Mucosa of descending colon (tissue), 3 donors: Measurements from ENCODE around the gene NAIF1. TPM values are rescaled to one million over a fixed set of nuclear protein-coding genes. Genes with fewer than 3 reads are reported as not detected.
A peak's percentile ranks its signal among the peaks of the same experiment; 100 is the strongest.

ENCODE experiments used
- ATAC-seq: fragments of 200-7000 bp; cut with Tn5 transposase; one replicate; pipeline ENCODE4 v1.9.1; 2020; ENCODE audit warnings: mild to moderate bottlenecking, moderate library complexity
- DNase-seq, 3 donors: peaks; one replicate each; pipeline ENCODE4 v3.0.0-alpha.2; 2020
- H3K36me3 ChIP-seq: fragments of 200-600 bp; one replicate; pipeline ENCODE4 v1.8.0; 2021; ENCODE audit warnings: low read depth, mild to moderate bottlenecking
- H3K4me1 ChIP-seq: fragments of 200-600 bp; one replicate; pipeline ENCODE4 v1.8.0; 2021; ENCODE audit warnings: low read depth, mild to moderate bottlenecking
- H3K4me3 ChIP-seq: fragments of 200-600 bp; one replicate; pipeline ENCODE4 v1.8.0; 2021; ENCODE audit warnings: mild to moderate bottlenecking
- H3K9me3 ChIP-seq: fragments of 200-600 bp; one replicate; pipeline ENCODE4 v1.8.0; 2021; ENCODE audit warnings: mild to moderate bottlenecking
- intact Hi-C, 2 donors: fragments of 100-400 bp; cut with DNase I in 1 of 2; cut with micrococcal nuclease in 1 of 2; formaldehyde crosslinking; loops; one replicate each; pipeline versions ENCODE4 v1.11.0 to v1.11.1; 2022; cut with DNase I, micrococcal nuclease
- total RNA-seq, 3 donors: library from RNA; stranded (reverse); fragmentation: NEBNext Ultra II Directional in 2 of 3; extraction: Animal tissue kit (Norgen Biotek cat#: 25700) in 2 of 3; gene quantifications; one replicate each; pipeline versions ENCODE4 v1.2.1 to v1.2.4, GENCODE V29; 2021 to 2023
- TF ChIP-seq, protein P1 (sequence below): fragments of 200-600 bp; IDR thresholded peaks from one replicate; pipeline ENCODE4 v1.8.0; 2022; ENCODE audit warnings: antibody characterized with exemption, mild to moderate bottlenecking
- donor health status: DM: no; HTN: no; CAD: no; lungs with moderate emphysema.
- donor health status: DM: no; HTN: no; CAD: no.
- donor health status: DM: no; HTN: yes; CAD: no.

Gene NAIF1
- total RNA-seq, 3 donors from 2014 or later = 10.4 to 12.6 (median 11.9) TPM

DNA sequence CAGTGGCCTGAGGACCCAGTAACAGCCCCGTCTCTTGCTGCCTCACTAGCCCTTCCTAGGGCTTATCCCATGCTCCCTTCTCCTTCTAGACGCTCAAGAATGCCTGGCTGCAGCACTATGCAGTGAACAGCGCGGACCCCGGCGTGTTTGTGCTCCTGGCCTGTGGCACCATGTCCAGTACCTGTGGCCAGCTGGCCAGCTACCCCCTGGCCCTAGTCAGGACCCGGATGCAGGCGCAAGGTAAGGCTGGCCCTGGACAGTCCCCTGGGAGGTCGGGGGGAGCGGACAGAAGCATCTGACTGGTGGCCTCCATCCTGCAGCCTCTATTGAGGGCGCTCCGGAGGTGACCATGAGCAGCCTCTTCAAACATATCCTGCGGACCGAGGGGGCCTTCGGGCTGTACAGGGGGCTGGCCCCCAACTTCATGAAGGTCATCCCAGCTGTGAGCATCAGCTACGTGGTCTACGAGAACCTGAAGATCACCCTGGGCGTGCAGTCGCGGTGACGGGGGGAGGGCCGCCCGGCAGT is 39.9 kb upstream of the NAIF1 start:
- intact Hi-C loops = no loop called here
- peaks cover 10% of the 10 kb centered on the region for H3K36me3 ChIP-seq
- DNase-seq = peak in 2 of 3 donors; percentile 39 to 54

DNA sequence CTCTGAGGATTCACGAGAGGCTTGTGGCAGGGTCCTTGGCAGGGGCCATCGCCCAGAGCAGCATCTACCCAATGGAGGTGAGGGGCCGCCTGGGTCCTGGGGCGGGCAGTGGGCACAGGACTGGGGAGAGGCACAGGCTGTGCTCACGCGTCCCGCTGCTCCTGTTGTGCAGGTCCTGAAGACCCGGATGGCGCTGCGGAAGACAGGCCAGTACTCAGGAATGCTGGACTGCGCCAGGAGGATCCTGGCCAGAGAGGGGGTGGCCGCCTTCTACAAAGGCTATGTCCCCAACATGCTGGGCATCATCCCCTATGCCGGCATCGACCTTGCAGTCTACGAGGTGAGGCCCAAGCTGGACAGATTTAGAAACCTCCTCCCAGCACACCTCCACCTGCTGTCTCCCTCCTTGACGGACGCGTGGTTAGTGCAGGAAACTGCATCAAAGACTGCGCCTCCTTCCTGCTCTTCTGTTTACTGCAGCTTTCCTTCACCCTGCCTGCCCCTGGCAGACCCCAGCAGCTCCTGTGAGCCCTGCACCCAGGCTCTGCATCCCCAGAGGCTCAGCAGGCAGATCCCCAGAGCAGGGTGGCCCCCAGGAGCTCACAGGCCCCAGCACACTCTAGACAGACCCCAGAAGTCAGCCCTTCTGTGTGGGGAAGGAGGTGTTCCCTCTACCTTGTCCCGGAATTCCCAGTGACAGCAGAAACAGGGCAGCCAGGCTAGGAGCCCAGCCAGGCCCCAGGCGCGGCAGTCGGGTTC is 39.2 kb upstream of the NAIF1 start:
- H3K4me3 ChIP-seq = no peak overlapping the region
- DNase-seq = peak in 2 of 3 donors; percentile 42 to 52
- TF ChIP-seq, protein P1, sequence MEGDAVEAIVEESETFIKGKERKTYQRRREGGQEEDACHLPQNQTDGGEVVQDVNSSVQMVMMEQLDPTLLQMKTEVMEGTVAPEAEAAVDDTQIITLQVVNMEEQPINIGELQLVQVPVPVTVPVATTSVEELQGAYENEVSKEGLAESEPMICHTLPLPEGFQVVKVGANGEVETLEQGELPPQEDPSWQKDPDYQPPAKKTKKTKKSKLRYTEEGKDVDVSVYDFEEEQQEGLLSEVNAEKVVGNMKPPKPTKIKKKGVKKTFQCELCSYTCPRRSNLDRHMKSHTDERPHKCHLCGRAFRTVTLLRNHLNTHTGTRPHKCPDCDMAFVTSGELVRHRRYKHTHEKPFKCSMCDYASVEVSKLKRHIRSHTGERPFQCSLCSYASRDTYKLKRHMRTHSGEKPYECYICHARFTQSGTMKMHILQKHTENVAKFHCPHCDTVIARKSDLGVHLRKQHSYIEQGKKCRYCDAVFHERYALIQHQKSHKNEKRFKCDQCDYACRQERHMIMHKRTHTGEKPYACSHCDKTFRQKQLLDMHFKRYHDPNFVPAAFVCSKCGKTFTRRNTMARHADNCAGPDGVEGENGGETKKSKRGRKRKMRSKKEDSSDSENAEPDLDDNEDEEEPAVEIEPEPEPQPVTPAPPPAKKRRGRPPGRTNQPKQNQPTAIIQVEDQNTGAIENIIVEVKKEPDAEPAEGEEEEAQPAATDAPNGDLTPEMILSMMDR = no peak
- ATAC-seq = no peak
- H3K9me3 ChIP-seq = no peaks in the 10 kb centered on the region
- intact Hi-C loops = no loop called here
- peaks cover 17% of the 10 kb centered on the region for H3K36me3 ChIP-seq
- H3K4me1 ChIP-seq = peaks cover 29% of the 10 kb centered on the region

More for the DNA sequence above, 39.9 kb upstream of the NAIF1 start:
- Histone ChIP-seq H3K4me1 (peaks cover 33% of the 10 kb centered on the region), H3K9me3 (no peaks in the 10 kb centered on the region), H3K4me3 (no peak overlapping the region)
- no peak for ATAC-seq
- TF ChIP-seq, protein P1 = no peak

DNA sequence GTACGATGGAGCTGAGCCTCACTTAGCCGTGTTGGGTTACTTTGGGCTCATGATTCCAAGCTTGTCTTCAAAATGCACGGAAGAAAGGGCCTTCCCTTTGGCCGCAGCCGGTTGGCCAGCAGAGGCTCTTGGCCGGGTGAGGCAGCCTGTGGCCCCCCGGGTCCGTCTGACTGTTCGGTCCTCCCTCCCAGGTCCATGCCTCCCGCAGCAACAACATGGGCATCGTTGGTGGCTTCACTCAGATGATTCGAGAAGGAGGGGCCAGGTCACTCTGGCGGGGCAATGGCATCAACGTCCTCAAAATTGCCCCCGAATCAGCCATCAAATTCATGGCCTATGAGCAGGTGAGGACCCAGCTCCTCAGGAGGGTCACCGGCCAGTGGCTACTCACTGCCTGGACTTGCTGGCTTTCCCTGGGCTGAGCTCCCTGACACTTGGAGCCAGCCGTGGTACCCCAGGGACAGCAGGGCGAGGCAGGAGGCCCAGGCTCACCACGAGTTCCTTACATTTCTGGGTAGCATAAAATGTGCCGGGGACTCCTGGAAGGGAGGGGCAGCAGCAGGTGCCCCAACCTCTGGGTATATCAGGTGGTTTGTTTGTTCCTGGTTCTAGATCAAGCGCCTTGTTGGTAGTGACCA is 38.5 kb upstream of the NAIF1 start:
- Histone ChIP-seq H3K36me3 (peaks cover 20% of the 10 kb centered on the region), H3K4me1 (peaks cover 29% of the 10 kb centered on the region), H3K4me3 (no peak overlapping the region), H3K9me3 (no peaks in the 10 kb centered on the region)
- no peak for ATAC-seq
- TF ChIP-seq, protein P1 = no peak
- intact Hi-C loops = no loop called here
- DNase-seq = peak in 2 of 3 donors; percentile 39 to 51

DNA sequence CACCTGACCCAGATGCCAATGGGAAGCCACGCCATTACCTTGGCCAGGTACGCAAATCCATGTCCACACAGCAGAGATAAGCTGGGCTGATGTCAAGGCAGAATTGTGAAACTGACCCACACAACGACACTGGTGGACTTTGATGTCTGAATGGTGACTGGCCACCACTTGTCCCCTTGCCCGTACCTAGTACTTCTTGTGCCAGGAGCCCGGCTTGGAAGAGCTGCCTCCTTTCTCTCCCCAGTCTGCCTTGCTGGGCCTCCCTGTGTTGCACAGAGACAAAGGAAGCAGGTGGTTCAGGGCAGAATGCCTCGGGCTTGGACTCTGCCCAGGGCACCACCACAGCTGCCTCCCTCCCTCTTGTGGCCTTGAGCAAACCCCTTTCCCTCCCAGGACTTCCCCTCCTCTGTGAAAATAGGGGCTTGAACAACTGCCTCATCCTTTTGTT is 37.1 kb upstream of the NAIF1 start:
- Histone ChIP-seq H3K4me3 (no peak overlapping the region), H3K9me3 (no peaks in the 10 kb centered on the region), H3K4me1 (peaks cover 34% of the 10 kb centered on the region), H3K36me3 (peaks cover 20% of the 10 kb centered on the region)
- DNase-seq (peak; percentile 70 to 78 (median 76)), ATAC-seq (peak; percentile 78)
- intact Hi-C loops = no loop called here
- TF ChIP-seq, protein P1 = no peak

DNA sequence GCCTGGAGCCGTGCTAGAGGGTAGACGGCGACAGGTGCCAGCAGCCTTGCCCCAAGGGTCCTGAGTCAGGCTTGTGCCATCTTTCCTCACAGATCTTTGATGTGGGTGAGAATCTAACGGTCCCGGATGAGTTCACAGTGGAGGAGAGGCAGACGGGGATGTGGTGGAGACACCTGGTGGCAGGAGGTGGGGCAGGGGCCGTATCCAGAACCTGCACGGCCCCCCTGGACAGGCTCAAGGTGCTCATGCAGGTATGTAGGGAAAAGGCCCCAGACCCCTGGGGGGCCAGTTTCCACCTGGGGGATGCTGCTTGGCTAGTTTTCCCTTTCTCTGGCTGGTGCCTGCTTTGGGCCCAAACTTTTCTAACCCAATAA is 36.5 kb upstream of the NAIF1 start:
- H3K4me3 ChIP-seq = no peak overlapping the region
- intact Hi-C loops = no loop called here
- peaks cover 34% of the 10 kb centered on the region for H3K4me1 ChIP-seq
- ATAC-seq (peak; percentile 6), DNase-seq (peak in 2 of 3 donors; percentile 42 to 47)
- peaks cover 20% of the 10 kb centered on the region for H3K36me3 ChIP-seq
- TF ChIP-seq, protein P1 = no peak
- no peaks in the 10 kb centered on the region for H3K9me3 ChIP-seq
